CD14-positive monocyte (primary cell): ENCODE measurements around the gene FXYD3. TPM values are rescaled to one million over a fixed set of nuclear protein-coding genes. Genes with fewer than 3 reads are reported as not detected.

Experiments
- DNase-seq, 3 donors: peaks; one replicate each; pipeline ENCODE4 v3.0.0-alpha.2; 2011 to 2022
- H2AFZ ChIP-seq: 2 replicates; pipeline ENCODE4 v1.6.0; 2012; ENCODE audit warnings: mild to moderate bottlenecking, low read depth, low read length, inconsistent platforms; ENCODE audit not compliant: insufficient read depth, poor library complexity, severe bottlenecking
- H3K27ac ChIP-seq, 2 donors: 1 replicate in 1 of 2; 2 replicates in 1 of 2; pipeline ENCODE4 v1.5.1; 2012 to 2013; ENCODE audit warnings: low read length in 2 of 2, control low read depth in 1 of 2, inconsistent platforms in 1 of 2, low read depth in 1 of 2, mild to moderate bottlenecking in 1 of 2
- H3K27me3 ChIP-seq, 2 donors: one replicate each; pipeline versions ENCODE4 v1.6.0 to v1.6.1; 2011 to 2013; ENCODE audit warnings: low read length in 2 of 2; ENCODE audit not compliant: control insufficient read depth in 2 of 2, insufficient read depth in 2 of 2
- H3K36me3 ChIP-seq, 2 donors: replicated peaks in 1 of 2; 1 replicate in 1 of 2; 2 replicates in 1 of 2; pipeline versions ENCODE4 v1.5.1 to v1.6.1; 2012 to 2013; ENCODE audit warnings: low read length in 2 of 2, control low read depth in 1 of 2, inconsistent platforms in 1 of 2, mild to moderate bottlenecking in 1 of 2; ENCODE audit not compliant: insufficient read depth in 2 of 2, control insufficient read depth in 1 of 2
- H3K4me1 ChIP-seq, 2 donors: 1 replicate in 1 of 2; 2 replicates in 1 of 2; pipeline versions ENCODE4 v1.5.1 to v1.6.1; 2012 to 2013; ENCODE audit warnings: low read length in 2 of 2, control low read depth in 1 of 2, inconsistent platforms in 1 of 2, mild to moderate bottlenecking in 1 of 2, moderate library complexity in 1 of 2; ENCODE audit not compliant: insufficient read depth in 2 of 2, control insufficient read depth in 1 of 2
- H3K4me2 ChIP-seq: replicated peaks from 2 replicates; pipeline ENCODE3; 2012; ENCODE audit warnings: low read length, moderate library complexity, mild to moderate bottlenecking; ENCODE audit not compliant: poor library complexity, severe bottlenecking; ENCODE audit errors: extremely low read depth
- H3K4me3 ChIP-seq, 3 experiments: fragments of 200-600 bp in 1 of 3; sonication (generic) in 1 of 3; replicated peaks in 1 of 3; 1 replicate in 2 of 3; 2 replicates in 1 of 3; pipeline ENCODE4 v1.5.1; 2011 to 2013; ENCODE audit warnings: low read length in 3 of 3, mild to moderate bottlenecking in 3 of 3, control low read depth in 2 of 3, low read depth in 2 of 3, inconsistent platforms in 1 of 3, moderate library complexity in 1 of 3
- H3K79me2 ChIP-seq: 2 replicates; pipeline ENCODE4 v1.6.0; 2012; ENCODE audit warnings: mild to moderate bottlenecking, control low read depth, inconsistent platforms, low read length, moderate library complexity; ENCODE audit not compliant: insufficient read depth
- H3K9ac ChIP-seq: 2 replicates; pipeline ENCODE4 v1.6.0; 2017; ENCODE audit warnings: low read length, mild to moderate bottlenecking; ENCODE audit not compliant: insufficient read depth, poor library complexity, severe bottlenecking
- H3K9me3 ChIP-seq, 2 donors: replicated peaks in 1 of 2; 1 replicate in 1 of 2; 2 replicates in 1 of 2; pipeline versions ENCODE4 v1.5.1 to v1.6.1; 2012 to 2013; ENCODE audit warnings: low read length in 2 of 2, control low read depth in 1 of 2; ENCODE audit not compliant: control insufficient read depth in 1 of 2, insufficient read depth in 1 of 2
- H4K20me1 ChIP-seq: 2 replicates; pipeline ENCODE4 v1.6.0; 2012; ENCODE audit warnings: mild to moderate bottlenecking, low read length, control low read depth, moderate library complexity; ENCODE audit not compliant: insufficient read depth
- H3K27ac Mint-ChIP-seq, 7 donors: one replicate each; pipeline ENCODE4 v1.8.0; 2020; ENCODE audit warnings: mild to moderate bottlenecking in 7 of 7, mixed read lengths in 7 of 7, moderate library complexity in 6 of 7, inconsistent platforms in 2 of 7
- H3K27me3 Mint-ChIP-seq, 3 donors: one replicate each; pipeline ENCODE4 v1.8.0; 2021 to 2022; ENCODE audit warnings: low read depth in 3 of 3, mild to moderate bottlenecking in 3 of 3, mixed read lengths in 3 of 3, moderate library complexity in 3 of 3, inconsistent platforms in 1 of 3
- H3K36me3 Mint-ChIP-seq, 2 donors: one replicate each; pipeline ENCODE4 v1.8.0; 2020; ENCODE audit warnings: mixed read lengths in 2 of 2, inconsistent platforms in 1 of 2, mild to moderate bottlenecking in 1 of 2
- H3K4me1 Mint-ChIP-seq: one replicate; pipeline ENCODE4 v1.8.0; 2020; ENCODE audit warnings: mild to moderate bottlenecking, mixed read lengths
- H3K4me3 Mint-ChIP-seq, 2 donors: one replicate each; pipeline ENCODE4 v1.8.0; 2020; ENCODE audit warnings: mild to moderate bottlenecking in 2 of 2, mixed read lengths in 2 of 2, moderate library complexity in 1 of 2
- H3K9me3 Mint-ChIP-seq, 7 donors: one replicate each; pipeline ENCODE4 v1.8.0; 2020 to 2022; ENCODE audit warnings: mixed read lengths in 7 of 7, mild to moderate bottlenecking in 6 of 7, moderate library complexity in 6 of 7, inconsistent platforms in 2 of 7
- WGBS: methylation state at CpG from one replicate; pipeline ENCODE4 v1.1.5; 2013; ENCODE audit warnings: missing lambda C conversion rate; ENCODE audit not compliant: insufficient coverage; 5-methylcytosine and 5-hydroxymethylcytosine counted together
- intact Hi-C, 2 donors: fragments of 100-400 bp; cut with micrococcal nuclease; formaldehyde crosslinking; loops; one replicate each; pipeline versions ENCODE4 v1.15.0 to v1.15.1; 2023
- polyA plus RNA-seq, 3 donors: library from polyadenylated mRNA; depleted of rRNA in 1 of 3; unstranded in 2 of 3; stranded (reverse) in 1 of 3; fragments of 300-500 nt in 2 of 3; fragments of >200 nt in 1 of 3; fragmentation: Illumina TruSeq in 2 of 3; gene quantifications; 1 replicate in 2 of 3; 2 replicates in 1 of 3; pipeline ENCODE4 v1.2.3, GENCODE V29; 2012 to 2021
- TF ChIP-seq, protein P1 (sequence below): fragments of 200-600 bp; IDR thresholded peaks from one replicate; pipeline ENCODE4 v1.8.0; 2022; ENCODE audit warnings: antibody characterized with exemption, mild to moderate bottlenecking

Gene FXYD3
- polyA plus RNA-seq, 3 donors: not detected

- Histone ChIP-seq H3K9me3 (peaks cover 7 to 13% of the 10 kb centered on the region in 2 donors), H3K79me2 (no peaks in the 10 kb centered on the region), H4K20me1 (no peaks in the 10 kb centered on the region), H3K4me3 (no peak overlapping the region), H3K27ac (no peak overlapping the region), H2AFZ (no peak overlapping the region), H3K4me1 (no peaks in the 10 kb centered on the region), H3K36me3 (no peaks in the 10 kb centered on the region), H3K27me3 (no peaks in the 10 kb centered on the region), H3K9ac (no peak overlapping the region), H3K4me2 (no peak overlapping the region)
- DNase-seq: no peak
- H3K9me3 Mint-ChIP-seq: peaks cover 7 to 17% (median 11%) of the 10 kb centered on the region in 7 donors
- intact Hi-C loops: loop anchor here in 1 of 2 donors (5.0 kb wide), 1 partner anchor 68 kb away; the partner anchor contains the start of genes FXYD1 and LGI4
- H3K4me3 Mint-ChIP-seq: no peak overlapping the region
- no peak overlapping the region for H3K27ac Mint-ChIP-seq
- H3K27me3 Mint-ChIP-seq: peaks cover 1 to 4% (median 2%) of the 10 kb centered on the region in 3 donors
- no peaks in the 10 kb centered on the region for H3K36me3 Mint-ChIP-seq
- TF ChIP-seq, protein P1, sequence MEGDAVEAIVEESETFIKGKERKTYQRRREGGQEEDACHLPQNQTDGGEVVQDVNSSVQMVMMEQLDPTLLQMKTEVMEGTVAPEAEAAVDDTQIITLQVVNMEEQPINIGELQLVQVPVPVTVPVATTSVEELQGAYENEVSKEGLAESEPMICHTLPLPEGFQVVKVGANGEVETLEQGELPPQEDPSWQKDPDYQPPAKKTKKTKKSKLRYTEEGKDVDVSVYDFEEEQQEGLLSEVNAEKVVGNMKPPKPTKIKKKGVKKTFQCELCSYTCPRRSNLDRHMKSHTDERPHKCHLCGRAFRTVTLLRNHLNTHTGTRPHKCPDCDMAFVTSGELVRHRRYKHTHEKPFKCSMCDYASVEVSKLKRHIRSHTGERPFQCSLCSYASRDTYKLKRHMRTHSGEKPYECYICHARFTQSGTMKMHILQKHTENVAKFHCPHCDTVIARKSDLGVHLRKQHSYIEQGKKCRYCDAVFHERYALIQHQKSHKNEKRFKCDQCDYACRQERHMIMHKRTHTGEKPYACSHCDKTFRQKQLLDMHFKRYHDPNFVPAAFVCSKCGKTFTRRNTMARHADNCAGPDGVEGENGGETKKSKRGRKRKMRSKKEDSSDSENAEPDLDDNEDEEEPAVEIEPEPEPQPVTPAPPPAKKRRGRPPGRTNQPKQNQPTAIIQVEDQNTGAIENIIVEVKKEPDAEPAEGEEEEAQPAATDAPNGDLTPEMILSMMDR: no peak
- H3K4me1 Mint-ChIP-seq: peaks cover 7% of the 10 kb centered on the region
- WGBS: 40% methylated on average over 1 of the region's 1 CpG
These were observed 45.9 kb upstream of the FXYD3 start for GRCh38 chr19:35069696-35070095.

DNA sequence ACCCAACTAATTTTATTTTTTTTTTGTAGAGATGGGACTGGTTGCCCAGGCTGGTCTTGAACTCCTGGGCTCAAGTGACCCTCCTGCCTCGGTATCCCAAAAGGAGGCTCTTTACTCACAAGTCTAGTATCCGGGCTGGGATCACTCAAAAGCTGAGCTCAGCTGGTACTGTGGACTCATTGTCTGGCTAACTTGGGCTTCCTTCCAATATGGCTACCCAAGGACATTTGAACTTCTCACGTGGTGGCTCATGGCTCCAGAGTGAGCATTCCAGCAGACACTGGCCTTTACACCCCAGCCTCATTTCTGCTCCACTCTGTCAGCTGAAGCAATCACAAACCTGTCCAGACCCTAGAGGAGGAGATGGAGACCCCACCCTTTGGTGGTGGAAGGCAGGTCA lies 45.2 kb upstream of the FXYD3 start:
- 92% methylated on average over 3 of the region's 3 CpGs for WGBS
- H3K27me3 ChIP-seq: no peaks in the 10 kb centered on the region
- no peak overlapping the region for H3K4me3 Mint-ChIP-seq
- no peaks in the 10 kb centered on the region for H3K79me2 ChIP-seq
- no peaks in the 10 kb centered on the region for H3K4me1 ChIP-seq
- H3K27ac ChIP-seq: no peak overlapping the region
- no peaks in the 10 kb centered on the region for H3K36me3 Mint-ChIP-seq
- H3K4me3 ChIP-seq: no peak overlapping the region
- peaks cover 7% of the 10 kb centered on the region for H3K4me1 Mint-ChIP-seq
- H3K9me3 ChIP-seq: peaks cover 7 to 13% of the 10 kb centered on the region in 2 donors
- no peak overlapping the region for H3K9ac ChIP-seq
- intact Hi-C loops: no loop called here
- no peak overlapping the region for H3K27ac Mint-ChIP-seq
- H3K4me2 ChIP-seq: no peak overlapping the region
- no peak overlapping the region for H2AFZ ChIP-seq
- DNase-seq: no peak
- TF ChIP-seq, protein P1: no peak
- peaks cover 1 to 4% (median 2%) of the 10 kb centered on the region in 3 donors for H3K27me3 Mint-ChIP-seq
- H3K36me3 ChIP-seq: no peaks in the 10 kb centered on the region
- no peaks in the 10 kb centered on the region for H4K20me1 ChIP-seq
- peaks cover 7 to 17% (median 11%) of the 10 kb centered on the region in 7 donors for H3K9me3 Mint-ChIP-seq
